Stimulated activated naive B cell treated with anti-CD40 and anti-IgM and Interleukin-4, amounts not matched to agents 10 μg/mL and 1 μg/mL and 100 μg/mL, for 72 hours (primary cell): Measurements from ENCODE around the gene KDM7A.
A peak's percentile ranks its signal among the peaks of the same experiment; 100 is the strongest.

Source experiments
- ATAC-seq, 2 donors: fragments of 150-1000 bp; cut with Tn5 transposase; replicated peaks; 2 replicates each; pipeline ENCODE4 v1.10.0; 2021; ENCODE audit warnings: moderate library complexity in 1 of 2
- DNase-seq: peaks from one replicate; pipeline ENCODE4 v3.0.0; 2021
- H3K27ac Mint-ChIP-seq: one replicate; pipeline ENCODE4 v1.8.0; 2022; ENCODE audit warnings: mild to moderate bottlenecking, mixed read lengths
- H3K27me3 Mint-ChIP-seq, 2 donors: one replicate each; pipeline ENCODE4 v1.8.0; 2022; ENCODE audit warnings: mixed read lengths in 2 of 2
- H3K36me3 Mint-ChIP-seq, 2 donors: one replicate each; pipeline ENCODE4 v1.8.0; 2022; ENCODE audit warnings: mixed read lengths in 2 of 2, mild to moderate bottlenecking in 1 of 2
- H3K4me1 Mint-ChIP-seq, 2 donors: one replicate each; pipeline ENCODE4 v1.8.0; 2022; ENCODE audit warnings: mixed read lengths in 2 of 2, mild to moderate bottlenecking in 1 of 2
- H3K4me3 Mint-ChIP-seq, 2 donors: one replicate each; pipeline ENCODE4 v1.8.0; 2022; ENCODE audit warnings: mild to moderate bottlenecking in 2 of 2, mixed read lengths in 2 of 2, moderate library complexity in 1 of 2
- H3K9me3 Mint-ChIP-seq, 2 donors: one replicate each; pipeline ENCODE4 v1.8.0; 2022; ENCODE audit warnings: mixed read lengths in 2 of 2, mild to moderate bottlenecking in 1 of 2

Gene KDM7A

GRCh38 chr7:140039896-140040295, 136.9 kb downstream of the KDM7A start:
- Mint-ChIP-seq H3K27me3 (no peaks in the 10 kb centered on the region), H3K4me3 (no peak overlapping the region), H3K9me3 (no peaks in the 10 kb centered on the region), H3K27ac (no peak overlapping the region), H3K36me3 (peaks cover 35 to 80% of the 10 kb centered on the region in 2 donors), H3K4me1 (peaks cover 17 to 39% of the 10 kb centered on the region in 2 donors)
- DNase-seq (no peak), ATAC-seq (no peak)

DNA sequence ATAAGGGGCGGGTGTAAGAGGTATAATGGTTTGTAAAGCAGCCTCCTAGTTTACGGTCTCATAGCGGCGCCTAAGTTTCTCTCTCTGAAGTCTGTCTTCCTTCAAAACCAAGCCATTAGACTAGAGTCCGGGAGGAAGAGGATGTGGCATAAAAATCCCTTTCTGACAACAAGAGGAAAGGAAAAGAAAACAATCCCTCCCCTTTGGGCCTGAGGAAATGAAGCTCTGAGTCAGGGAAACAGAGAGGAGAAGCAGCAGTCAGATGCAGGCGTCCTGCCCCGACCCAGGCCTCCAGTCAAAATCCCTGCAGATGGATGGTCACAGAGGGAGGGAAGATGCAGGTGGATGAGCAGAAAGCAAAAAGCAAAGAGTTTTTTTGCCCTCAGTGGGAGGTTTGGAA, 137.7 kb downstream of the KDM7A start:
- no peaks in the 10 kb centered on the region for H3K9me3 Mint-ChIP-seq
- H3K27me3 Mint-ChIP-seq, result no peaks in the 10 kb centered on the region
- no peak overlapping the region for H3K4me3 Mint-ChIP-seq
- no peak overlapping the region for H3K27ac Mint-ChIP-seq
- H3K36me3 Mint-ChIP-seq, result peaks cover 33 to 74% of the 10 kb centered on the region in 2 donors
- DNase-seq (no peak), ATAC-seq (no peak)
- peaks cover 17 to 39% of the 10 kb centered on the region in 2 donors for H3K4me1 Mint-ChIP-seq

GRCh38 chr7:140036224-140036962, 140.4 kb downstream of the KDM7A start:
- peak overlapping the region; percentile 86 for H3K27ac Mint-ChIP-seq
- peaks cover 21 to 47% of the 10 kb centered on the region in 2 donors for H3K4me1 Mint-ChIP-seq
- peak; percentile 98 to 99 for ATAC-seq
- H3K9me3 Mint-ChIP-seq, result no peaks in the 10 kb centered on the region
- peak overlapping the region; percentile 41 for H3K4me3 Mint-ChIP-seq
- peak; percentile 53 for DNase-seq
- peaks cover 44 to 76% of the 10 kb centered on the region in 2 donors for H3K36me3 Mint-ChIP-seq
- H3K27me3 Mint-ChIP-seq, result no peaks in the 10 kb centered on the region

DNA sequence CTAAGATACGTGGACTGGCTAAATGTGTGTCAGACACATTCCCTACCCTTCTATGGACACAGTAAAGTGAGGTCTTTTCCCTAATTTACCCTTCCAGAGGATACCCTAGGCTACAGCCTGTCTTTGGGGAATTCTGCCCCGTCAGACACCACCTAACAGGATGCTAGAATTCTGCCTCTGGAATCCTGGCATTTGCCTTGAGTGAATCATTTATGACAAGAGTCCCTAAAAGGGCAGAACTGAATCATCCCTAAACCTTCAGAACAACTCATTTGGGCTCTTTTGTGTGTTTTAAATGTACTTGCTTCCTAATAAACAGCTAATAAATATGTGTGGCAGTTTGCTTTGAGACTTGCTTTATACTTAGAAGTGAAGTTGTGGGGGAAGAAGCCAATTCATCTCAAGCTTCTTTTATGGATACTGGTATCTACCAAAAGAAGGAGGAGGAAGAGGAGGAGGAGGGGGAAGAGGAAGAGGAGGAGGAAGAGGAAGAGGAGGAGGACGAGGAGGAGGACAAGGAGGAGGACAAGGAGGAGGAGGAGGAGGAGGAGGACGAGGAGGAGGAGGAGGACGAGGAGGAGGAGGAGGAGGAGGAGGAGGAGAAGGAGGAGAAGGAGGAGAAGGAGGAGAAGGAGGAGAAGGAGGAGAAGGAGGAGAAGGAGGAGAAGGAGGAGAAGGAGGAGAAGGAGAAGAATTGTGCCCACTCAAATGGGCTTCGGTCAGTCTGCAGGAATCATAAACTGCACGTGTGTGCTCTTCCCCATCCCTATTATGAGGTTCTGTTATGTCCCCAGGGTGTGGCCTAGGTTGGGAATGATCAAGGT, 141.2 kb downstream of the KDM7A start:
- no peaks in the 10 kb centered on the region for H3K9me3 Mint-ChIP-seq
- peaks cover 42 to 75% of the 10 kb centered on the region in 2 donors for H3K36me3 Mint-ChIP-seq
- peaks cover 21 to 45% of the 10 kb centered on the region in 2 donors for H3K4me1 Mint-ChIP-seq
- peak overlapping the region; percentile 41 for H3K4me3 Mint-ChIP-seq
- H3K27ac Mint-ChIP-seq, result peak overlapping the region; percentile 86
- H3K27me3 Mint-ChIP-seq, result no peaks in the 10 kb centered on the region
- ATAC-seq, result no peak
- DNase-seq, result no peak
